ENCODE data around the gene TPRG1L.
A peak's percentile ranks its signal among the peaks of the same experiment; 100 is the strongest.
"Not testable (repeated sequence)": the region's sequence is repeated elsewhere in the genome, so short reads cannot be mapped to it uniquely, and the experiment has no call there.

The TPRG1L gene
- total RNA-seq: 33.8 to 42.2 (median 36.7) reads per million in 3 donors

- DNase-seq: peak; percentile 97 to 98 (median 98)
- H3K27ac ChIP-seq (ENCODE audit: insufficient read depth, low read length, poor library complexity, severe bottlenecking): peak within 1 kb of the TSS; percentile 75
These were observed at the start of gene TPRG1L for GRCh38 chr1:3624200-3625136. Gene TPRG1L, plus strand, starts transcription at chr1:3625015. Its CDS starts 58 bp downstream, at chr1:3625073.

GRCh38 chr1:3575515-3575914 lies 49.3 kb upstream of the TPRG1L start:
- not testable (repeated sequence) for H3K4me3 ChIP-seq (ENCODE audit: insufficient read depth, low read depth, low read length, poor library complexity, severe bottlenecking); H3K27me3 ChIP-seq (replicated peaks; ENCODE audit: control insufficient read depth, insufficient read depth, low read length, poor library complexity, severe bottlenecking); H3K4me1 ChIP-seq (ENCODE audit: control insufficient read depth, insufficient read depth, low read length, poor library complexity, severe bottlenecking); DNase-seq; H3K36me3 ChIP-seq (ENCODE audit: control insufficient read depth, insufficient read depth, low read length); H3K27ac ChIP-seq (ENCODE audit: insufficient read depth, low read length, poor library complexity, severe bottlenecking); H3K9me3 ChIP-seq (ENCODE audit: control insufficient read depth, low read length)

More at GRCh38 chr1:3624200-3625136, at the start of gene TPRG1L:
- H3K9me3 ChIP-seq (ENCODE audit: control insufficient read depth, low read length): no peaks in the 10 kb centered on the region
- H3K4me3 ChIP-seq (ENCODE audit: insufficient read depth, low read depth, low read length, poor library complexity, severe bottlenecking): peak within 1 kb of the TSS; percentile 98
- H3K36me3 ChIP-seq (ENCODE audit: control insufficient read depth, insufficient read depth, low read length): peaks cover 22% of the 10 kb centered on the region
- H3K4me1 ChIP-seq (ENCODE audit: control insufficient read depth, insufficient read depth, low read length, poor library complexity, severe bottlenecking): peaks cover 15% of the 10 kb centered on the region
- H3K27me3 ChIP-seq (replicated peaks; ENCODE audit: control insufficient read depth, insufficient read depth, low read length, poor library complexity, severe bottlenecking): no peaks in the 10 kb centered on the region

GRCh38 chr1:3575993-3576392 lies 48.8 kb upstream of the TPRG1L start:
- Histone ChIP-seq H3K27me3 (replicated peaks; ENCODE audit: control insufficient read depth, insufficient read depth, low read length, poor library complexity, severe bottlenecking) (no peaks in the 10 kb centered on the region), H3K4me1 (ENCODE audit: control insufficient read depth, insufficient read depth, low read length, poor library complexity, severe bottlenecking) (no peaks in the 10 kb centered on the region), H3K4me3 (ENCODE audit: insufficient read depth, low read depth, low read length, poor library complexity, severe bottlenecking) (no peak overlapping the region), H3K9me3 (ENCODE audit: control insufficient read depth, low read length) (no peaks in the 10 kb centered on the region), H3K27ac (ENCODE audit: insufficient read depth, low read length, poor library complexity, severe bottlenecking) (no peak overlapping the region), H3K36me3 (ENCODE audit: control insufficient read depth, insufficient read depth, low read length) (no peaks in the 10 kb centered on the region)
- no peak for DNase-seq

- no peak for DNase-seq
- Histone ChIP-seq H3K9me3 (ENCODE audit: control insufficient read depth, low read length) (no peaks in the 10 kb centered on the region), H3K4me1 (ENCODE audit: control insufficient read depth, insufficient read depth, low read length, poor library complexity, severe bottlenecking) (no peaks in the 10 kb centered on the region), H3K4me3 (ENCODE audit: insufficient read depth, low read depth, low read length, poor library complexity, severe bottlenecking) (no peak overlapping the region), H3K36me3 (ENCODE audit: control insufficient read depth, insufficient read depth, low read length) (no peaks in the 10 kb centered on the region), H3K27me3 (replicated peaks; ENCODE audit: control insufficient read depth, insufficient read depth, low read length, poor library complexity, severe bottlenecking) (no peaks in the 10 kb centered on the region), H3K27ac (ENCODE audit: insufficient read depth, low read length, poor library complexity, severe bottlenecking) (no peak overlapping the region)
These were observed 47.5 kb upstream of the TPRG1L start for GRCh38 chr1:3577300-3577699.

GRCh38 chr1:3577711-3578432 lies 46.9 kb upstream of the TPRG1L start:
- no peak for DNase-seq
- H3K27me3 ChIP-seq (replicated peaks; ENCODE audit: control insufficient read depth, insufficient read depth, low read length, poor library complexity, severe bottlenecking): no peaks in the 10 kb centered on the region
- H3K4me3 ChIP-seq (ENCODE audit: insufficient read depth, low read depth, low read length, poor library complexity, severe bottlenecking): no peak overlapping the region
- no peaks in the 10 kb centered on the region for H3K9me3 ChIP-seq (ENCODE audit: control insufficient read depth, low read length)
- no peak overlapping the region for H3K27ac ChIP-seq (ENCODE audit: insufficient read depth, low read length, poor library complexity, severe bottlenecking)
- no peaks in the 10 kb centered on the region for H3K36me3 ChIP-seq (ENCODE audit: control insufficient read depth, insufficient read depth, low read length)
- no peaks in the 10 kb centered on the region for H3K4me1 ChIP-seq (ENCODE audit: control insufficient read depth, insufficient read depth, low read length, poor library complexity, severe bottlenecking)

- Histone ChIP-seq H3K36me3 (ENCODE audit: control insufficient read depth, insufficient read depth, low read length) (no peaks in the 10 kb centered on the region), H3K27me3 (replicated peaks; ENCODE audit: control insufficient read depth, insufficient read depth, low read length, poor library complexity, severe bottlenecking) (no peaks in the 10 kb centered on the region), H3K4me1 (ENCODE audit: control insufficient read depth, insufficient read depth, low read length, poor library complexity, severe bottlenecking) (no peaks in the 10 kb centered on the region), H3K9me3 (ENCODE audit: control insufficient read depth, low read length) (no peaks in the 10 kb centered on the region), H3K27ac (ENCODE audit: insufficient read depth, low read length, poor library complexity, severe bottlenecking) (no peak overlapping the region), H3K4me3 (ENCODE audit: insufficient read depth, low read depth, low read length, poor library complexity, severe bottlenecking) (no peak overlapping the region)
- no peak for DNase-seq
These were observed 46.4 kb upstream of the TPRG1L start for GRCh38 chr1:3578433-3578805.

- Histone ChIP-seq H3K9me3 (ENCODE audit: control insufficient read depth, low read length) (no peaks in the 10 kb centered on the region), H3K27me3 (replicated peaks; ENCODE audit: control insufficient read depth, insufficient read depth, low read length, poor library complexity, severe bottlenecking) (no peaks in the 10 kb centered on the region), H3K4me3 (ENCODE audit: insufficient read depth, low read depth, low read length, poor library complexity, severe bottlenecking) (no peak overlapping the region), H3K36me3 (ENCODE audit: control insufficient read depth, insufficient read depth, low read length) (no peaks in the 10 kb centered on the region), H3K27ac (ENCODE audit: insufficient read depth, low read length, poor library complexity, severe bottlenecking) (no peak overlapping the region), H3K4me1 (ENCODE audit: control insufficient read depth, insufficient read depth, low read length, poor library complexity, severe bottlenecking) (no peaks in the 10 kb centered on the region)
- DNase-seq: no peak
These were observed 45.9 kb upstream of the TPRG1L start for GRCh38 chr1:3578906-3579305.

- Histone ChIP-seq H3K9me3 (ENCODE audit: control insufficient read depth, low read length) (no peaks in the 10 kb centered on the region), H3K4me1 (ENCODE audit: control insufficient read depth, insufficient read depth, low read length, poor library complexity, severe bottlenecking) (no peaks in the 10 kb centered on the region), H3K27ac (ENCODE audit: insufficient read depth, low read length, poor library complexity, severe bottlenecking) (no peak overlapping the region), H3K4me3 (ENCODE audit: insufficient read depth, low read depth, low read length, poor library complexity, severe bottlenecking) (no peak overlapping the region), H3K27me3 (replicated peaks; ENCODE audit: control insufficient read depth, insufficient read depth, low read length, poor library complexity, severe bottlenecking) (no peaks in the 10 kb centered on the region), H3K36me3 (ENCODE audit: control insufficient read depth, insufficient read depth, low read length) (no peaks in the 10 kb centered on the region)
- no peak for DNase-seq
These were observed 45.2 kb upstream of the TPRG1L start for GRCh38 chr1:3579626-3580025.

- H3K4me3 ChIP-seq (ENCODE audit: insufficient read depth, low read depth, low read length, poor library complexity, severe bottlenecking): no peak overlapping the region
- H3K27ac ChIP-seq (ENCODE audit: insufficient read depth, low read length, poor library complexity, severe bottlenecking): no peak overlapping the region
- no peaks in the 10 kb centered on the region for H3K36me3 ChIP-seq (ENCODE audit: control insufficient read depth, insufficient read depth, low read length)
- DNase-seq: no peak
- no peaks in the 10 kb centered on the region for H3K27me3 ChIP-seq (replicated peaks; ENCODE audit: control insufficient read depth, insufficient read depth, low read length, poor library complexity, severe bottlenecking)
- no peaks in the 10 kb centered on the region for H3K9me3 ChIP-seq (ENCODE audit: control insufficient read depth, low read length)
- no peaks in the 10 kb centered on the region for H3K4me1 ChIP-seq (ENCODE audit: control insufficient read depth, insufficient read depth, low read length, poor library complexity, severe bottlenecking)
These were observed 44.6 kb upstream of the TPRG1L start for GRCh38 chr1:3580231-3580630.

Measured in effector memory CD4-positive, alpha-beta T cell (primary cell).